ENCODE measurements around the gene KLHDC8A.

Gene KLHDC8A

DNA sequence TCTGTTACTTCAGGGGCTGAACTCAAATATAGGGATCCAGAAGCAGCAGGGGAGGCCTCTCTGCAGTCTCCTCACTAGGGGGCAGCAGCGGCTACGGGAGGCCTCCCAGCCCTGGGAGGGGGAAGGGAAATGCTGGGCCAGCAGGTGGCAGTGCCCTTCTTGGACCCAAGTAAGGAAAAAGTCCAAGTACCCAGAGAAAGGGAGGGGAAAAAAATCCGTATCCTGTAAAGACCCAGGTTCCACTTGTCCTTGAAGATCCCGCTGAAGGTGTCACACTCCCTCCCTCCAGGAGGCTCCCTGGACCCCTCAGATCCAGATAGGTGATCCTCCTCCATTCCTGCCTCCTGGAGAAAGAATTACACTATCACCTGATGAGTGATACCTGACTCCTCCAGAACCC, 21.0 kb downstream of the KLHDC8A start:
- H3K4me3 ChIP-seq (ENCODE audit: low read length) = no peak overlapping the region
- peak; percentile 53 for DNase-seq (ENCODE audit: low read depth)
- peak; percentile 89 for TF ChIP-seq CTCF (conservative IDR thresholded peaks at IDR 0.05; ENCODE audit: low read length)

DNA sequence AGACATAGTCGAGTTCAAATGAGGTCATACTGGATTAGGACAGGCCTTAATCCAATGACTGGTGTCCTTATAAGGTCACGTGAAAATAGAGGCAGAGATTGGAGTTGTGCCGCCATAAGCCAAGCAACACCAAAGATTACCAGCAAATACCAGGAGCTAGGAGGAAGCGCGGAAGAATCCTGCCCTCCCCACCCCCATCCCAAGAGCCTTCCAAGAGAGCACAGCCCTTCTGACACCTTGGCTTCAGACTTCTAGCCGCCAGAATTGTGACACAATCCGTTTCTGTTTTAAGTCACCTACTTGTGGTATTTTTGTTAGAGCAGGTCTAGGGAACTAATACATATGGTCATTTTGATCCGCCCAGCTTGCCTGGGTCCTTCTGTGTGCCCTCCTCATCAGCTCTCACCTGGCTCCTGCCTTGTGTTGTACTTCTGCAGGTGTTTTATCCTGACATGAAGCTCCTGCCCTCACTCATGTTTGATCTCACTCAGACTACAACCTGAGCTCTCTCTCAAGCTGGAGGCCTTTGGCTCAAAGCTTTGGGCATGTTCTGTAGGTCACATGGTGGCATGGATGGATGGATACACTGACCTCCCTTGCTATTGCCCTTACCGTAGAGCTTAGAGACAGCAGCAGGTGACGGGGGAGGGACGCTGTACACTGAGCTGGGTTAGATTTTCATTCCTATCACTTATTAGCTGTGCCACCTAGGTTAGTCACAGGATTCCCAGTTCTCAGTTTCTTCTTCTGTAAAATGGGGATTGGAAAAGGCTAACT, 24.5 kb downstream of the KLHDC8A start:
- no peak overlapping the region for H3K4me3 ChIP-seq (ENCODE audit: low read length)
- DNase-seq (ENCODE audit: low read depth) = no peak
- no peak for TF ChIP-seq CTCF (conservative IDR thresholded peaks at IDR 0.05; ENCODE audit: low read length)

DNA sequence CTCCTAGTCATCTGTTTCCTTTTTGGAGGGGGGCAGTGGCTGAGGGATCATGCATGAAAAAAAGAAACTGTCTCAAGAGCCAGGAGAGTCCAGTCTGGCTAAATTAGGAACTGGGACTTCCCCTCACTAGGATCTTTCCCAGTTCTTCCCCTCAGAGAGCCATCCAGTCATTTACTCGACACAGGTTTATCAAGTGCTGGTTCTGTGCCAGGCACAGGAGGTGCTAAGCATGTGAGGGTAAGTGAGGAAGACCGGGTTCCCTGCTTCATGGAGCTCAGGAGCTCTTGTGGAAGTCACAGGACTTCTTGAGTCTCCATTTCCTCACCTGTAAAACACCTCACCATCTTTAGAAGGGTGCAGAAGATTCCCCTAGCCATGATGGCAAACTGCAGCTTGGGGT, 26.6 kb downstream of the KLHDC8A start:
- no peak for DNase-seq (ENCODE audit: low read depth)
- TF ChIP-seq CTCF (conservative IDR thresholded peaks at IDR 0.05; ENCODE audit: low read length) = no peak
- H3K4me3 ChIP-seq (ENCODE audit: low read length) = no peak overlapping the region

- H3K4me3 ChIP-seq (ENCODE audit: low read length) = no peak overlapping the region
- TF ChIP-seq CTCF (conservative IDR thresholded peaks at IDR 0.05; ENCODE audit: low read length) = no peak
- no peak for DNase-seq (ENCODE audit: low read depth)
Observed at GRCh38 chr1:205329719-205330118, 27.0 kb downstream of the KLHDC8A start.

- no peak for DNase-seq (ENCODE audit: low read depth)
- TF ChIP-seq CTCF (conservative IDR thresholded peaks at IDR 0.05; ENCODE audit: low read length) = no peak
- no peak overlapping the region for H3K4me3 ChIP-seq (ENCODE audit: low read length)
Observed at GRCh38 chr1:205328476-205328875, 28.2 kb downstream of the KLHDC8A start.

DNA sequence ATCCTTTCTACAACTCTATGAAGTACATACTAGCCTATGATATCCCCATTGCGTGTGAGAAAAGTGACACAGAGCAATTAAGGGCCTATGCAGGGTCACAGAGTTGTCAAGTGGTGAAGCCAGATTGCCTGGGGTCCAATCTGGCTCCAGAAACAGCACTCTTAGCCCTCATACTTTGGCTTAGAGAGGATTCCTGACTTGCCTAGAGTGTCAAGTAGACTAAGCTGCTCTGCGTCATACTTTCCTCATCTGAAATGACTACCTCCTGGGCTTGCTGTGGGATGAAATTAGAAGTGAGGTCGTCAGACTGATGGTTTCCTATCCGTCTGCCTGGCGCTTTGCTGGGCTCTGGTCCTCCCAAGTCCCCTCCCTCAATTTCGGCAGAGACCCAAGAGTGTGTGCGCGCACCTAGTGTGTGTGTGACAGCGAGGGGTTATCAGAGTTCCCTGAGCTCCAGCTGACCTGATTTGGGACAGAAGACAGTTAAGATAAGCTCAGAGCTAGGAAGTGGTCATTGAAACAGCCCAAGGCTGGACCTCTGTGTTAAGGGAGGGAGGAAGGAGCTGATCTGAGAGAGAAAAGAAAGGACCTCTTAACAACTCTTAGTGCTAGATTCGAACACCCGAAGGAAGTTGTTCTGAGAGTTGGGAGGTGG, 29.8 kb downstream of the KLHDC8A start:
- DNase-seq (ENCODE audit: low read depth) = no peak
- H3K4me3 ChIP-seq (ENCODE audit: low read length) = no peak overlapping the region
- no peak for TF ChIP-seq CTCF (conservative IDR thresholded peaks at IDR 0.05; ENCODE audit: low read length)

DNA sequence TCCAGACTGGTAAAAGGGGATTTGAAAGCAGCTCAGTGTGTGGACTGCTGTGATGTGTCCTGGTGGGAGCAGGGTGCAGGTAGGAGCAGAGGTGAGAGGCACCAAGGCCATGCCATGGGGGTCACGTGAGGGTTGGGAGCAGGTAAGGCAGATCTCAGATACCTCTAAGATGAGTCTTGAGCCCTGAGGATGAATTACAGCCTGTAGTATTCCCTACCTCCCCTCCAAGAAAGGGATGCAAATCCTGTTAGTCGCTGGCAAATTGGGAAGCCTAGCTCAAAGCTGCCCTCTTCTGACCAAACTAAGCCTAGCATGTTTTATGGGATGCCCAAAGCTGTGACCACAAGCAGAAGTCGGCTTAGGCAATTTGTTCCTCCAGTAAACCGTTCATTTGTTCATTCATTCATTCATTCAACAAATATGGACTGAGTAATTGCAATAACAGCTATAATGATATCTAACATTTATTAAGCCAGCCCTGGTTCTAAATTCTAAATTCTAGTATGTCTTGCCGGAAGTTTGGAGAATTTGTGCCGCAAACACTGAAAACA, 31.3 kb downstream of the KLHDC8A start:
- peak; percentile 78 for DNase-seq (ENCODE audit: low read depth)
- H3K4me3 ChIP-seq (ENCODE audit: low read length) = no peak overlapping the region

More for the DNA sequence above, 31.3 kb downstream of the KLHDC8A start:
- peak; percentile 95 for TF ChIP-seq CTCF (conservative IDR thresholded peaks at IDR 0.05; ENCODE audit: low read length)
